Putamen (tissue), 1 donor: ENCODE results near the gene GMFB.

Source experiments
- DNase-seq: peaks from one replicate; pipeline ENCODE4 v3.0.0-alpha.2; 2016; ENCODE audit warnings: low spot score

GMFB gene

DNA sequence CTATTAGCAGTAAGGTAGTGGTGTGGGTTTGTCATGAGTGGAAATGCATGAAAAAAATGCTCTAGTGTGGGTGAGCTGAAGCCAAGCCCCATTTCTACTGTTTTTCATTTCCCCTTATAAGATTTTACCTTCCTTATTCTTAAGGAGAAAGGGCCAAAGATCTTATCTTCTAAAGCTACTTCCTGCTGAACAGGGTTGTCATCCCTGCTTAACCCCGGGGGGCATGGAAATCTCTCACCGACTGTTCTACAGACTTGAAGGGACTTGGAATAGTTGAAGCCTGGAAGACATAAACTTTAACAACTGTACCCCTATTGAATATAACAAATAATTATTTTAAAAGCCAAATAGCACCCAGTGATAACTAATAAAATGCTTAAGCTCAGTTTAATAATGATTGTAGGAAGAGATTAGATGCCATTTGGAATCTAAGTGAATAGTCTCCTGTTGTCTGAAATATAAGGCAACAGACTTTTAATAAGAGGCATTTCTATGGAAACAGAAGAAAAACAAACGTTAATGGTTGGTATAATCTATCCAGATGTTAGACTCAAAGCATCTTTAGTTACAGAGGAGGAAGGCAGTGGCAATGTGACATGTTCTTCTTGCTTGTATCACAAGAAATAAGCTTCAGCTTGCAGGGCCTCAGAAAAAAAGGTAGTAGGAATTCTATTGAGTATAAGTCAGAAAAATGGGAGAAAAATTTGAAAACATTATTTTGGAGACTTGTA lies 1.8 kb upstream of the GMFB start:
- DNase-seq: no peak

GRCh38 chr14:54489731-54490444 lies 1.1 kb upstream of the GMFB start:
- DNase-seq: no peak

GRCh38 chr14:54489318-54489683 lies 521 bp upstream of the GMFB start:
- no peak for DNase-seq

DNA sequence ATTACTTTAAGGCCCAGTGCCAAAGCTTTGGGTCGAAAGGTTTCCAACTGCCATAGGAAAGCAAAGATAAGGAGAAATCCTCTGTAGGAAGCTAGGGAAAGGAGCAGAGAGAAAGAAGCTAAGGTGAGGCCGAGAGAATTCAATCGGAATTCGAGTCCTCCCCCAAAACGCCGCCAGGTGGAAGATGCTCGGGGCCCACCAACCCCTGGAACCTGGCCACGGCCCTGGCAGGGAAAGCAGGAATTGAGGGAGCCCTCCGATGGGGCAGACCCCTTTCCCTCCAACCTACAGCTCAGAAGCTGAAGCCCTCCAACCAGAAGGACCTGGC lies 498 bp downstream of the GMFB start:
- no peak for DNase-seq

GRCh38 chr14:54487771-54488170 lies 1.0 kb downstream of the GMFB start:
- DNase-seq: no peak

DNA sequence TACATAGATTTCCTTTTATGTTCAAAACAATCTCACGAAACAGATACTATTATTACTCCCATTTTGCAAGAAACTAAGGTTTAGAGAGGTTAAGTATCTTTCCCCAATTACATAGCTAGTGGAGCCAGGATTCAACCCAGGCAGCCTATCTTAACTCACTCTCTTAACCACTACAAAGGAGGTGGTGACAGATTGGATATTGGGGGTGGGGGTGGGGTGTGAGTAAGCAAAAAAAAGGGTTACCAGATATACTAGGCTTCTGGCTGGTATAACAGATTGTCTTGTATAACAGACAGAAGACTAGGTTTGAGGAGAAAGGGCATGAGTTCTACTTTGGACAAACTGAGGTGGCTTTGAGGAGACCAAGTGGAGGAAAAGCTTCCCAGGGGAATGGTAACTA lies 2.1 kb downstream of the GMFB start:
- DNase-seq: no peak

- DNase-seq: no peak
Observed at GRCh38 chr14:54483846-54484245, 4.9 kb downstream of the GMFB start.

- no peak for DNase-seq
Observed at GRCh38 chr14:54483073-54483745, 5.6 kb downstream of the GMFB start.

- no peak for DNase-seq
Observed at GRCh38 chr14:54481695-54482094, 7.1 kb downstream of the GMFB start.

DNA sequence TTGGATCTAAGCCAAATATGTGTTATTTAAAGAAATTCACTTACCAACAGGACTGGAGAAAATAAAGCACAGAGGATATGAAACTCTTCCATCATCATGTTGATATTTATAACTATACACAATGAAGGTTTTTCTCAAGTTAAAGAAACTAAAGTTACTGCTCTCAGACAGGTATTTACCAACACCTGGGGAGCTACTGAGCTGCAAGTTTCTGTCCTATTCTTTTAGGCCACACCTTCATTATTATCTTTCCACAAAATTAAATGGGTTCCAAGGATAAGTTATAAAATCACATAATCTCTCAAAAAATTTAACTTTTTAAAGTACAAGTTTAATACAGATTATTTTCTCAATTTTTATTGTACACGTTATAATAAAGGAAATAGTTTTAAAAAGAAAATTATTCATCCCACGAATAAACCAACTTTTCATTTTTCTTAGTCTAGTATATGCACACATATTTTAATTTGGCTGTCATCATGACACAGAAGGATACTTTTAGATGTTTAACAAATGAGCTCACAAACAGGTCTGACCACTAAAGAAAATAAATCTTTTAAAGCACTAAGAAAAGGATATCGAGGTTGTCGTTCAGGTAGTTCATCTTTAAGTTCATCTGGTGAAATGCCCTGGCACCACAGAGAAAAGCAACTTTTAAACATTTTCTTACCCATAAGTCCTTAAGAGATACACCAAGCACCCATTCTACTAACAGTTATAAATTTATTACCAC lies 7.8 kb downstream of the GMFB start:
- DNase-seq: no peak

- DNase-seq: no peak
Observed at GRCh38 chr14:54478636-54479215, 10.1 kb downstream of the GMFB start.

- no peak for DNase-seq
Observed at GRCh38 chr14:54475911-54476310, 12.9 kb downstream of the GMFB start.

DNA sequence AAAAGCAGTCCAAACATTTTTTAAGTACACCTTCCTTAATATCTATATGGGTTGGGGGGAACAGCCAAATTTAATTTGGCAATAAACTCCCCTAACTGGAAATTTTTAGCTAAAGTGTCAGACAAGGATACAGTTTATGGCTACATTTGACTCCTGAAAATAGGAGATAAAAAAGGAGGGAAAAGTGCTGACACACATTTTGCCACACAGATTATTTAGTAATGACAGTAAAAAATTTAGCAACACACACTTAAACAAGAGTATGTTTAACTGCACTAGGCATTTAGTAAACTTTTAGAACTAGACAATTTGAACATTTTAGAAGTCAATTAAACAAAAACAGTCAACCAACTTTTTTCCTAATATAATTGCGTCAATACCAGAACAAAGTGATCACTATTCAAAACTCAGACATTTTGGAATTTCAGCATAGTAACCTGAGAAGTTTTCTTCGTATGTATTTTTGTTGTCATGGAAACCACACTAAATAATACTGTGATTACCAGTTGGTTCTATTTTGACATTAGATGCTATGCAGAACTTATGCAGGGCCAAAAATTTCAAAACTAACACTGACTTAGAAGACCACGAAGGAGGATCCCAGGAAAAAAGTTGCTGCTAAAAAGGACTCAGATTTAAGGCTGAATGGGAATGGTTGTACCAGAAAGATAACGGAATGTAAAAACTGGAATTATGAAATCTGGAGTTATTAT lies 13.4 kb downstream of the GMFB start:
- DNase-seq: no peak

GRCh38 chr14:54474232-54474793 lies 14.5 kb downstream of the GMFB start:
- no peak for DNase-seq

DNA sequence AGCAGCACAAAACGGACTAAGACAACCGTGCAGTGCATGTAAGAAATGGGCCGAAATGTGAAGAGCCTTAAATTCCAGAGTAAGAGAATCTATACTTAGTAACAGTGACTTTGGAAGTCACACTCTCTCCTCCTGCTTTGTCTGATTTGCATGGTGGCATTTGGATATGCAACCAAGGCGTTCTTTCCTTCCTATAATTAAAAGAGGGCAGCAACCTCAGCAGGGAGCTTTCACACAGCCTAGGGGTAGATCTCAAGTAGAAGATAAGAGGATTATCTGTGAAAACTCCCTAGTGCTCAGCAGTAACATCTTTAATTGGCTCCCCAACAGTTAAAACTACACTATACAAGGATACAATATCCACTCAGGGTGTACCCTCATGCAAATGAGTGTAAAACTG lies 16.5 kb downstream of the GMFB start:
- DNase-seq: no peak

DNA sequence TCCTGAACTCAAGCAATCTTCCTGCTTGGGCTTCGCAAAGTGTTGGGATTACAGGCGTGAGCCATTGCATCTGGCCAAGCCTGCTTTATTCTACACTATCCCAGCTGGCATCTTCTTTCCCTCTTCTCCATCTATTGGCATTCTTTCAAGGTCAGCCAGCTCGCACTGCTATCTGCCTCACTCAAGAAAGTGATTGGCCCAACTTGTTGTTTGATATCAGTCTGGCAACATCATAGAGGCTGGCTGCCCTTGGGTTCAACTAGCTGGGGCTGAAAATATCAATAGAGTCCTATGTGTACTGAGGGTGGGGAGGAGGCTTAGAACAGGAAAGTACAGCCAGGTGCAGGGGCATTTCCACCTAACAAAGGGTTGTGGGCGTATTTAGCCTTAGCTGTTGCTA lies 17.1 kb downstream of the GMFB start:
- no peak for DNase-seq

GRCh38 chr14:54470701-54471100 lies 18.1 kb downstream of the GMFB start:
- no peak for DNase-seq

GRCh38 chr14:54467280-54467679 lies 21.5 kb downstream of the GMFB start:
- no peak for DNase-seq

- DNase-seq: no peak
Observed at GRCh38 chr14:54465654-54466053, 23.1 kb downstream of the GMFB start.

- no peak for DNase-seq
Observed at GRCh38 chr14:54462048-54462447, 26.7 kb downstream of the GMFB start.

- no peak for DNase-seq
Observed at GRCh38 chr14:54459106-54459505, 29.7 kb downstream of the GMFB start.
